Measurements from ENCODE around the gene C2orf68.

- TF ChIP-seq POLR2A (IDR thresholded peaks at IDR 0.05) (no peak), CTCF (IDR thresholded peaks at IDR 0.05) (no peak)
These were observed 5.8 kb downstream of the C2orf68 start for GRCh38 chr2:85606116-85606455.

All from uterus (tissue), 2 donors.